NOMO-1 (cell line): ENCODE measurements around the gene CAMK2G.
A peak's percentile ranks its signal among the peaks of the same experiment; 100 is the strongest.

Experiments
- DNase-seq, 2 experiments: peaks; one replicate each; lab custom pipeline; 2025; ENCODE audit not compliant: unreplicated experiment in 2 of 2; lab: John Stamatoyannopoulos, UW

The CAMK2G gene

DNA sequence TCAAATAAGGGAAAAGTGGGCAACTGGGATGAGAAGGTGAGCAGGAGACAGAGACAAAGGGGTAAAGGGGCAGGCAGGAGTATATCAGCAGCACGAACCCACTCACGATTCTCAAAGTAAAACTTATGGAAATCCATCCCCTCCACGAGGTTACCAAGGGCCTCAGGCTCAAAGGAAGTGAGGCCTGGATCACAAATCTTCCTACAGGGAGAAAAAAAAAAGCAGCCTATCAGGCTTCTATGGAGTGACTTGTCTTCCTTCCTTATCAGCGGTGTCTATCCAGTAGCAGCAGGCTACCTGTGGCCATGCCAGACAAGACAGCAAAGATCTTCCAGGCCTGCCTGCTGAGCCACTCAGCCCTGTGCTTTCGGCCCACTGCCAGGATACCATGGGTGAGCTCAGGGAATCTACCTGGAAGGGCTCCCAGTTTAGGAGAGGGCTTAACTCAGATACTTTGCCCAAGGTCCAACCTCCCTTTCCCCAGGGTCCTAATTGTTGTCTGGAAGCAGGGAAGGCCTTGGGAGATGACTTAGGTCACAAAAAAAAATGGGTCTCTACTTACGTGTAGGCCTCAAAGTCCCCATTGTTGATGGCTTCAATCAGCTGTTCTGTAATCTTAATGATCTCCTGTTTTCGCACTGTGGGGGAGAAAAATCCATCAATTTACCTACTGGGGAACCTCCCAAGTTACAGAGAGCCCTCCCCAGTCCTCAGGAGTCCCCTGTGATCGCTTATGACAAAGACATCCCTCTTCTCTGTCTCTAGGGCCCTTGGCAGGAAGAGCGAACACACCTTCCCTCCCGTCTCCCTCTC, 57.2 kb downstream of the CAMK2G start:
- no peak for DNase-seq

DNA sequence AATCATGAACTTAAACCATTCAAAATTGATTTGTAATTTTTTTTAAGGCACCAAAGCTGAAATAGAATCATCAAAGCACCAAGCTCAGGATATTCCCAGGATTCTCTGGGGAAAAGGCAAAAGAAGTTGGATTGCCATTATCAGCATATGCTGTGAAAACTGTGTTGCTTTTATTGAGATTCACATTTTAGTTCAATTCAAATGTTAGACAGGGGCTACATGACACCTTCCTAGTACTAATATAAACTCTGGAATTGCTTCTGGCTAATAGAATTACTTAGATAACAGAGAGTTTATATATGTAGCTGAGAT, 58.7 kb downstream of the CAMK2G start:
- DNase-seq, result no peak

DNA sequence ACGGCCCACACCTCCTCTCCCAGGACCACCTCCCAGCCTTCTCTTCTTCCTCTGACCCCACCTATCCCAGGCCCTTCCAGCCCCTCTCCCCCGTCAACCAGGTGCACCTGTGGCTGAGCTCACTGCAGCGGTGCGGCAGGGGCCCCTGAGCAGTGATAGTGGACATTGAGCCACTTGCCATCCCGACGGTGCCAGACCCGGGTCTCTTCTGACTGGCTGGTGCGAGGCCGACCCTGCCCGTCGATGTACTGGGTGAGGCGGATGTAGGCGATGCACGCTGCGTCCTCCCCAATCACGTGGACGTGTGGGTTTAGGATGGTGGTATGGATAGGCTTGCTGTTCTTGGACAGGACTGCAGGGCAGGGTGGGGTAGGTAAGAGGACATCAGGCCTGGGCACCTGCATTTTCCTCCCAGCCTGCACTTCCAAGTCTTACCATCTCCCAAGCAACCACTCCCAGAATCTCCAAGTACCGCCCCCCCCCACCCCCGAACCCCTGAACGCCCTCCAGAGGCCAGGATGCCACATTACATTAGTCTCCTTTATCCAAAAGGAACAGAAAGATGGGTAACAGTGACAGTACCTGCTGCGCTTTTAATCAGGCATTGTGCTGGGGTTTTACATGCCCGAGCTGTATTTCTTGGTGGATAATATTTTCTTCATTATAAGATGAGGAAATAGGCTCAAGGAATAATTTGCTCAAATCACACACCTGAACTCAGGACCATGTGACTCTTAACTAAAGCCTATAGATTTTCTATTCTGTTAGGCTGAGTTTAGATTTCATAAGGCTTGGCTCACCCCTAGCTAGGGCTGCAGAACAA, 59.2 kb downstream of the CAMK2G start:
- no peak for DNase-seq

DNA sequence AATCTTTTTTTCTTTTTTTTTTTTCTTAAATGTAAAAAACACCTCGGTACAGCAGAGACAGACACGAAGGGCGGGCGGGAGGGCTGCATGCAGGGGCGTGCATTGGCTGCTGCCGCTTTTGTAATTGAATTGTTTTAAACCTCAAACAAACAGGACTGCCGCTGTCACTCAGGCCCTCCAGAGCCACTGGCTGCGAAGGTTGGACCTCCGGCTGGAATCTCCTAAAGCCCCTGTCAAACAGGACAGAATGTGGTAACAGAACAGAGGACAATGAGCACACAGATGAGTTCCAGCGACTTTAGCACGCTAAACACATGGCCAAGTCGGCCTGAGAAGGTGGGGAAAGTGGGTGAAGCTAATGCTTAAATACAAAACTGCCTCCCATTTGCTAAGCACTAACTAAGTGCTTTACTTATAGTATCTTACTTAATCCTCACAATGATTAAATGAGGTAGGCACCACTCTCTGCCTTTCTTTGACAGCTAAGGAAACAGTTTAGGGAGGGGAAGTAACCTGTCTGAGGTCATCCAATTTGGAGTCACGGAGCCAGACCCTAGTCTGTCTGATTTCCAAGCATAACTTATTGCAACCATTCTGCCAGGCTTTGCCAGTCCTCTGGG, 60.0 kb downstream of the CAMK2G start:
- DNase-seq, result no peak

DNA sequence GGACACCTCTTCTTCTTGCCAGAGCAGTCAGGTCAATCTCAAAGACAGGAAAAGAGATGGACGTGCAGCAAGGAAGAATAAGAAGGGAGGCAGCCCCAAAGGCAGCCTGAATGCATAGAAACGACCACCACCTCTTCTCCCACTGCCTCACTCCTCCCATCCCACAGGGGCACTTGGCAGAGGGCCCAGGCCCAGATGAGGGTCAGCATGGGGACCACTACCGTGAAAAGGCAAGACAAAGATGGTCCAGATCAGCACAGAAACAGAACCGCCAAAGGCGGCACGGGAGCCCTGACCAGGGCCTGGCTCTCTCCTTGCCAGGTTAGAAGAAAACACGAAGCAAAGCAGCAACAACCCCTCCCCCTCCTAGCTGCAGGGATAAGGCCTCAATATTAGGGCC, 61.0 kb downstream of the CAMK2G start:
- no peak for DNase-seq

DNA sequence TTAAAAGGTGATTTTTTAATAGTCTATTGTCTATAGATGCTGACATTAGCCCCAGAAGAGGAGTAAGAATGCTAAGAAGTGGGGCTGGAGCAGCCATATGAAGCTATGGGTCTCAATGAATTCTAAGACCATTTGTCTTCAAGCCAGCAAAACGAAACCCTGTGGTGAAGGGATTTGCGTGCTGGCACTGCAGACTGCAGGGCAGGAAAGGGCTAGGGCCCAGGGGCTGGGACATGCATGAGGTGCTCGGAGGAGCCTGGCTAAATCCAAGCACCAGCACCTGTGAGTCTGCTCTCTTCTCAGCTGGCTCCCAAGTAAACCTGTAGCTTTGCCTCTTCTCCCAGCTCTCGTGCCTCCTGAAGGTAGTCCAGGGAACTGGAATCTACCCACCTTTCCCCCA, 61.7 kb downstream of the CAMK2G start:
- no peak for DNase-seq

DNA sequence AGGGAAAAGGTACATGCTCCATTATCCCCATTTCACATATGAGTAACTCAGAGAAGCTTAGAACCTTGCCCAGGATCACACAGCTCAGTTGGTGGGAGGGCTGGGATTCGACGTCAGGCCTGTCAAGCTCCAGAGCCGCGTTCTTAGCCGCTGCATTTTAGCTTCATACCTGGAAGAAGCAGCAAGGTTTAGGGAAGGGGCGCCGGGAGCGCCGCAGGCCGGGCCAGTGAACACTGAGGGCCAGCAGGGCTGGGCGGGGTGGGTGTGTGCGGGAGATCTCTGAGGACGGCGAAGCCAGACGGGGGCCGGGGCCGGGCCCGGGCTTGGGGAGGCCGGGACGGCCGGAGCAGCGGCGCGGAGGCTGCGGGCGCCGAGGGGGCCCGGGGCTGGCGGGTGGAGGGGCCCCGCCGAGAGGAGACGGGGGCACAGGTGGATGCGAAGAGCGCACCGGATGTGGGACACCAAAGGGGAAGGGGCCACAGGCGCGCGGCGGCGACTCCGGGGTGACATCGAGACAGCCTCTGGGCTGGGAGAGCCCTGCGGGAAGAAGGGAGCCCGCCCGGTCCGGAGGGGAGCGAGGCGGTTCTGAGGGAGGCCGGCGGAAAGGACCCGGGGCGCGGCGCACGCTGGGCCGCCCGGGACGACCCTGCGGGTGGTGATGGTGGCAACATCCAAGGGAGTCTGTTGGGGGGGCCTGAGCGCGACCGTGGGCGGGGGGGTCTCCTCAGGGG, 63.5 kb downstream of the CAMK2G start:
- no peak for DNase-seq

DNA sequence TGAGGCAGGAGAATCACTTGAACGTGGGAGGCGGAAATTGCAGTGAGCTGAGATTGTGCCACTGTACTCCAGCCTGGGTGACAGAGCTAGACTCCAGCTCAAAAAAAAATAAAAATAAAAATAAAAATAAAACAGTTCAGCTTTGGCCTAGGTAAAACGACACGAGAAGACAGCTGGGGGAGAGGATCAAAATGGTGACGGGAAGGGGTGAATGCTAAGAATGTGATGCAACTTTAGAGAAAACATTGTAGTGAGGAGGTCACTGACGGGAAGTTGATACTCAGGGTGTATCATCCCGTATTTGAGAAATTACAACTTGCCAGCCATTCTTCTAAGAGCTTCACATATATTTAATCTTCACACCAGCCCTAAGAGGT, 64.0 kb downstream of the CAMK2G start:
- DNase-seq, result peak; percentile 14 to 20

DNA sequence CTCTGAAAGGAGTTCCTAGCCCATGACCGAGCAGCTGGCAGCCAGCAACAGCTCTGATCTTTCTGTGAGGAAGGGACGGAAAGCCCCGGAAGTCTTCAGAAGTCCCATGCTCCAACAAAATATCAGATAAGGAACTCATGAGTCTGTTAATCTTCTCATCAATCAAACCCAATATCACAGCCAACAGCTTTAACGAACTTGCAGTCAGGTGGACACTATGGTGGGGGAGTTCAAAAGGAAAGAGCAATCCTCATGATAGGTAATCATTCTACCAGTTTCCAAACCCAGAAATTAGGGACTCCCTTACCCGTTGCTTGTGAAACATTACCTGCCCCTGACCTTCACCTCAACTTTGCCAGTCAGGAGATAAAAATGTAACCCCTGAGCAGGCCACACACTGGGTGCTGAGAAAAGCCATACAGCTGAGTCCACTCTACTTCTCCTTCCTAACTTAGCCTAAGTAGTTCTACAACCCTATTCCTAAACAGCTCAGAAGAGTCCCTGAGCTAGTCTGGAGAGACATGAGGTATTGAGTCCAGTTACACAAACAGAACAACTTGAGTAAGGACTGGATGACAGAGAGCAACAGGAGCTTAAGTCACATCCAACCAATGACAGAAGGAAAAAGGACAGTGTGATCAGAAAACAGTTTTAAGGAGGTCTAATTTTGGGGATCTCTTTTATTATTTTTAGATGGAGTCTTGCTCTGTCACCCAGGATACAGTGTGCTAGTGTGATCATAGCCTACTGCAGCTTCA, 65.1 kb downstream of the CAMK2G start:
- DNase-seq, result no peak

DNA sequence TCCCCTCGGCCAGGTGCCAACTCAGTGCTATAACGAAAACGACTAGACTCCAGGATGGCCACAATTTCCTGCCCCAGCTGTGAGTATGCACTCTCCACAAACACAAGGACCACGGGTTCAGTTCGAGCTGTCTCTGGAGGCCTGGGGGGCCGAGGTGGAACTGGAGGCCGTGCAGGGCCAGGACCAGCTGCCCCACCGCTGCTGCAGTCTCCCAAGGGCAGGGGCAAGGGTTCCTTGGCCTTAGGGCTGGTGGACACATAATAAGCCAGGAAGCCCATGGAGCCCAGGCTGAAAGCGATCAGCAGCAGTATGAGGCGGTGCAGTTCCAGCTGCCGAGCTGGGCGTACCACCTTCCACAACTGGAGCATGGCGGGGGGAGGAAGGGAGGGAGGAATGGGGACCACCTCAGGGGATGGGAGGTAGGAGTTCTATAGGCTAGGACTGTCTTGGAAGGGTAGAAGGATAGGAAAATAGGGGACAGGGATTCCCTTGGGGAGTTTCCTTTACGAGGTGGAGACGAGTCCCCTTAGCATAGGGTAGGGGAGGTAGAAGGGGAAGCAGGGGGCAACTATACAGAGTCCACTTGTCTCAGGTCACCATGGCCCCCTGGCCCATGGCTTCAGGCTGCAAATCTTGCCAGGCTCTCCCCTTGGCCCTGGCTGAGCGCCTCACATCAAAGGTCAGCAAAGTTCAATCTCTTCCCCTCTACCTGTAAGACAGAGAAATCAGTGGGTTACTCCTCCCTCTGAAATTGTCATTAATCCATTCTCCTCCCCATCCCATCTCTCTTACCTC, 66.1 kb downstream of the CAMK2G start:
- DNase-seq, result no peak

DNA sequence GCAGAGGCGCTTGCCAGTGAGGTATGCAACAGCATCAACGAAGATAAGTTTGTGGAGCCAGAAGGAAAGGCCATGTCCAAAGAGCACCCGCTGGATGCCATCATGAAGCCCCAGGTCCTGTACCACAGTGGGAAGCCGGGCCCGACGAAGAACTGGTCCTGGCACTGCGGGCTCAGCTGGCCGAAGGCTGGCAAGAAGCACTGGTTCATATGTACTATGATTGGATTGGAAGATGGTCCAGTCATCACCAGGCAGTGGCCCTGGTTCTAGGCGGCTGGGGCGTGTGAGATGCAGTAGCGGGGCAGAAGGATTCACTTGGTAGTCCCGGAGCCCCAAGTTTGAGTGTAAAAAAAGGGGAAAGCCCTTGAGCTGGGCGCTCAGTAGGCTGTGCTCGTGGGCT, 66.9 kb downstream of the CAMK2G start:
- no peak for DNase-seq

DNA sequence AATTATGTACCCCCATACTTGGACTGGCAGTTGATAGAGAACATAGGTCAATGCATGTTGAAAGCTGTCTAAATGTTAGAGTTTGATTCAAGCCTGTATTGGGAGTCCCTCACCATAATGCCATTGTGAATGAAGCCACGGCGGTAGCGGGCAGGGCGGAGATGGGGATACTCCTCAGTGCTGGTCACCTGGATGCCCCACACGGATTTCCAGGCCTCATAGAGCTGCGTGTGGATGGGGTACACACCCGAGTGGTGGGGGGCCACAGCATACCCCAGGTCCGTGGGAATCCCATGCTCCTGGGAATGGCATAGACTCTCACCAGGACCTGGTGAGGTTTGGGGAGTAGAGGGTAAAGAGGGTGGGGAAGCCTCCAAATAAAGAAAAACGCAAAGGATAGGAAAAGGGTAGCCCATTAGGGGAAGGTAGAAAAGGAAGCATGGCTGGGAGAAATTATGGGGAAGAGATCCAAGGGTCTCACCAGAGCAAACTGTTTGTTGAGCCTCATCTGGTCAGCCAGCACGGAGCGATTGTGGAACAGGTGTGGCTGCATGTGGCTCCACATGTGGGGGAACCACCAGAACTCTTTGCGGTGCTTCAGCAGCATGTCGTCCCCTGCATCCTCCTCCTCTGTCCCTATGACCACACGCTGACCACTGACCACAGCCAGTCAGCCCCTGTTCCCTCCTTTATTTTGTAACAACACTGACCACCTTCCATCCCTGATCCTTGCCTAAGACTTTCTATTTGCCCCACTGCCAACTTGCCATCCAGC, 68.0 kb downstream of the CAMK2G start:
- no peak for DNase-seq

DNA sequence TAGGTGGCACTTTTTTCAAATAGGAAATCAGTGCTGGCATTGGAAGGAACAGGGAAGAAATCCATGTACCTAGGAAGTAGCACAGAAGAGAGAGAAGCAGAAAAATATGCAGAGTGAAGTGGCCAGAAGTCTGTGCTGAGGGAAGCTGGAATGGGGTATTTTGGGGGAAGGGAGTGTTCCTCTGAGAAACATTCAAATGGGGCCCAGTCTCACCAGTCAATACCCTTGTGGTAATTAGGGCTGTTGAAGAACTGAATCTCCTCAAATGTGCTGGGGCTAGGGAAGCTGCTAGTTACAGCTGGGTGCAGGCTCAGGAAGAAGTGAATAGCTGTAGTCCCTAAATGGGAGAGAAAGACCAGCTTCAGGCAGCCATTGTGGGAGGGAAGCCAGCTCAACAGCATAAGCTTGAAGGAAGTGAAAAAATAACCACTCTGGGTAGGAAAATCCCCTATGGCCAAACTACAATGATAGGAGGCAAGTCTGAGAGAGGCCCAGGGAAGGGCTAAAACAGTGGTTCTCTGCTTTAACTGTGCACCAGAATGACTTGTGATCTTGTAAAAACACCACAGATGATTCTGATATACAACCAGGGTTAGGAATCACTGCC, 70.6 kb downstream of the CAMK2G start:
- DNase-seq, result no peak

DNA sequence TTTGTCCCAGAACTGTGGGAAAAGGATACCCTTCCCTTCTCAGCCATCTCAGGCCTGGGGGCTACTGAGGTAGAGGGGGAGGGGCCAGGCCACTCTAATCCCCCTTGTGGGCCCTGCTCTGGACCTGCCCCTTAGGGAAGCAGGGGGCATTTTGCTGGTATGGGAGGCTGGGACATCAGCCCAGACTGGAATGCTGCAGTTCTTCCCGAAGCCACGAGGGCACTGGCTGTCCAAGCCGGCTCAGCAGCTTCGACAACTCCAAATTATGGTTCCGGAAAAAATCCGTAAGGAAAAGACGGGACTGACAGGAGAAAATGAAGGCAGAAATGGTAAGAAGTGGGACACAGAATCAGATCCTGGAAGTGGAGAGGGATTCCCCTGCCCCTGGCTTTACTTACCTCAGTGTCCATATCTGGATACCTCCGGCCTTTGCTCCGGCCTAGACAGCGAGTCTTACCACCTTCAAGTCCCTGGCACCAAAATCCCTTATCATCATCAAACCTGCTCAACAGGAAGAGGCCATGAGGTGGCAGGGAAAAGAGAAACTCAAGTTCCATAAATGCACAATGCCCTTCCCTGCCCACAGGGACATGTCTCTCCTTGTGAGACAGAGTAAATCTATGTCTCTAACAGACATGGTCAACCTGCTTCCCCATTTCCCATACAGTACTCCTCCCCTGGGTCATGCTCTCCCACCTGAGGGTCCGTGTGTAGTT, 71.9 kb downstream of the CAMK2G start:
- DNase-seq, result no peak

DNA sequence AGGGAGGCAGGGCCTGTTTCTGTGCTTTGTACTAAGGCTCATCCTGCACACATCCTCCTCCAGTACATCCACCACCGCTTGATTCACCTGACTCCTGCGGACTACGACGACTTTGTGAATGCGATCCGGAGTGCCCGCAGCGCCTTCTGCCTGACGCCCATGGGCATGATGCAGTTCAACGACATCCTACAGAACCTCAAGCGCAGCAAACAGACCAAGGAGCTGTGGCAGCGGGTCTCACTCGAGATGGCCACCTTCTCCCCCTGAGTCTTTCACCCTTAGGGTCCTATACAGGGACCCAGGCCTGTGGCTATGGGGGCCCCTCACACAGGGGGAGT, 73.1 kb downstream of the CAMK2G start:
- DNase-seq, result no peak

DNA sequence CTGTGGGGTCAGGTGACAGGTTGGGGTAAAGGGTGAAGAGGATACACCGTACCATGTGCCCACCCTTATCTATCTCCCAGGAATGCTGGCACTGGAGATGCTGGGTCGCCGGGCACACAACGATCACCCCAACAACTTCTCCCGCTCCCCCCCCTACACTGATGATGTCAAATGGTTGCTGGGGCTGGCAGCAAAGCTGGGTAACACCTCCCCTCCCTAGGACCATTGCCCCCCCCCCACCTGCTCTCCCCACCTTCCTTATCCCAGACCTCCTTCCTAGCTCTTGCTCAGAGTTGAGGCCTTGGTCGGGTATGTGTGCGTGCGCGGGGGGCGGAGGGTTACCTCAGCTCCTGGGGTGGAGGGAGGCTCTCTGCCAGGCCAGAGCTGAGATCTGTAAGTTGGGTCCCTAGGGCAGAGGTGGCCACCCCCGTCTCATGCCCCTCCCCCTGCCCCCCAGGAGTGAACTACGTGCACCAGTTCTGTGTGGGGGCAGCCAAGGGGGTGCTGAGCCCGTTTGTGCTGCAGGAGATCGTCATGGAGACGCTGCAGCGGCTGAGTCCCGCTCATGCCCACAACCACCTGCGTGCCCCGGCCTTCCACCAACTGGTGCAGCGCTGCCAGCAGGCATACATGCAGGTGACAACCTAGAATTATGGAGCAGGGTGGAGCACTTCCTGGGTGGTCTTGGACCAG, 73.6 kb downstream of the CAMK2G start:
- no peak for DNase-seq

DNA sequence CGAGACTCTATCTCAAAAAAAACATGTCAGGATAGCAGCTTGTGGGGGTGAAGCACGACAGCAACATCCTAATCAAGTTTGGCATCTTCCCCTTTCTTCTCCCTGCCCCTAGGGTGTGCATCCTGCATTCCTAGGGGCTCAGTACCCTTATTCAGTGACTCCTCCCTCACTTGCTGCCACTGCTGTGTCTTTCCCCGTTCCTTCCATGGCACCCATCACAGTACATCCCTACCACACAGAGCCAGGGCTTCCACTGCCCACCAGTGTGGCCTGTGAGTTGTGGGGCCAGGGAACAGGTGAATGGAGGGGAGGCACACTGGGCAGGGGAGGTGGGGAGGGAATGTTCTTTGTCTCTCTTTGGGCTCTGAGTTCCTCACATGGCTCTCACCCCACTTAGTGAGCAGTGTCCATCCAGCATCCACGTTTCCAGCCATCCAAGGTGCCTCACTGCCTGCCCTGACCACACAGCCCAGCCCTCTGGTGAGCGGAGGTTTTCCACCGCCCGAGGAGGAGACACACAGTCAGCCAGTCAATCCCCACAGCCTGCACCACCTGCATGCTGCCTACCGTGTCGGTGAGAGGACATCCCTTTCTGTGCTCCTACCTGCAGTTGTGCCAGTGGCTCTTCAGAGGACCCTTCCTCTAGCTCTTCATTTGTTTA, 74.3 kb downstream of the CAMK2G start:
- no peak for DNase-seq
